Loucy (cell line): ENCODE data around the gene TMPRSS2.

ENCODE experiments used
- CTCF ChIP-seq: fragments of 200-600 bp; sonication (generic); conservative IDR thresholded peaks from 2 replicates; pipeline ENCODE4 v1.5.1; 2014; ENCODE audit warnings: mild to moderate bottlenecking, antibody characterized with exemption, low read length
- EZH2phosphoT487 ChIP-seq: fragments of 200-600 bp; IDR thresholded peaks from 2 replicates; pipeline ENCODE4 v1.6.1; 2018; ENCODE audit warnings: antibody characterized with exemption, mild to moderate bottlenecking, moderate library complexity, borderline replicate concordance

- TF ChIP-seq CTCF: no peak
- TF ChIP-seq EZH2phosphoT487: no peak
These were observed 78.0 kb downstream of the TMPRSS2 start for GRCh38 chr21:41429925-41430491.
